Esophagus mucosa (tissue), 1 donor: ENCODE measurements around the gene ADAM12. TPM values are rescaled to one million over a fixed set of nuclear protein-coding genes. Genes with fewer than 3 reads are reported as not detected.
"Not testable (repeated sequence)": the region's sequence is repeated elsewhere in the genome, so short reads cannot be mapped to it uniquely, and the experiment has no call there.

ENCODE experiments used
- ATAC-seq: fragments of 200-7000 bp; cut with Tn5 transposase; one replicate; pipeline ENCODE4 v1.9.1; 2020
- total RNA-seq: library from RNA; stranded (reverse); gene quantifications from one replicate; pipeline ENCODE4 v1.2.4, GENCODE V29; 2023
- donor health status: DM: yes; HTN: yes; CAD: no.

ADAM12 gene
- total RNA-seq, 1 donor from 2014 or later: 0.64 TPM

DNA sequence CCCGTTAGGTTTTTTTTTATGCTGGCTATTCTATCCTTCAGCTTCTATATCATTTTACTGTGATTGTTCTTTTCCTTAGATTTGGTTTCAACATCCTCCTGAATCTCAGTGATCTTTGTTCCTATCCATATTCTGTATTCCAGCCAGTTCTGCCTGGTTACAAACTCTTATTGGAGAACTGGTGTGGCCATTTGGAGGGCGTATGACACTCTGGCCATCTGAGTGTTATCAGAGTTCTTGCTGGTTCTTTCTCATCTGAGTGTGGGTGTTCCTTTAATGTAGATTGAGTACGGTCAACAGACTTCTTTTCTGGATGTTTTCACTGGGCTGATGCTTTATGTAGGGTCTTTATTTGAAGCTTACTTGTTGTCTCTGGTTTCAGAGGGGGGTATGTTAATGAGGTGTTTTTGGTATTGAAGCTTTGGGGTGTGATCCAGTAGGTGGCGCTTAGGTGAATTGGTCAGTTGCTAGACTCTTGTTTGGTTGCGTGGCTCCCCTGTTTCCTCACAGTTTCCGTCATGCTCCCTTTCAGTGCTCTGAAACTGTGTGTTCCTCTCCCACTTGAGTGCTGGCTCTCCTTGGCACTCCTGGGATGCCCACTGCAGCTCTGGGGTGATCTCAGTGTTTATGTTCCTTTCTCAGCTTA, 411.2 kb downstream of the ADAM12 start:
- no peak for ATAC-seq

DNA sequence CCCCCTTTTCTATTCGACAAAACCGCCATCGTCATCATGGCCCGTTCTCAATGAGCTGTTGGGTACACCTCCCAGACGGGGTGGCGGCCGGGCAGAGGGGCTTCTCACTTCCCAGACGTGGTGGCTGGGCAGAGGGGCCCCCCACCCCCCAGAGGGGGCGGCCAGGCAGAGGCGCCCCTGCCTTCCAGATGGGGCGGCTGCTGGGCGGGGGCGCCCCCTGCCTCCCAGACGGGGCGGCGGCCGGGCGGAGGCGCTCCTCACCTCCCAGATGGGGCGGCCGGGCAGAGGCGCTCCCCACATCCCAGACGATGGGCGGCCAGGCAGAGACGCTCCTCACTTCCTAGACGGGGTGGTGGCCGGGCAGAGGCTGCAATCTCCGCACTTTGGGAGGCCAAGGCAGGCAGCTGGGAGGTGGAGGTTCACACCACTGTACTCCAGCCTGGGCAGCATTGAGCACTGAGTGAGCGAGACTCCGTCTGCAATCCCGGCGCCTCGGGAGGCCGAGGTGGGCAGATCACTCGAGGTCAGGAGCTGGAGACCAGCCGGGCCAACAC, 418.1 kb downstream of the ADAM12 start:
- ATAC-seq: not testable (repeated sequence)

DNA sequence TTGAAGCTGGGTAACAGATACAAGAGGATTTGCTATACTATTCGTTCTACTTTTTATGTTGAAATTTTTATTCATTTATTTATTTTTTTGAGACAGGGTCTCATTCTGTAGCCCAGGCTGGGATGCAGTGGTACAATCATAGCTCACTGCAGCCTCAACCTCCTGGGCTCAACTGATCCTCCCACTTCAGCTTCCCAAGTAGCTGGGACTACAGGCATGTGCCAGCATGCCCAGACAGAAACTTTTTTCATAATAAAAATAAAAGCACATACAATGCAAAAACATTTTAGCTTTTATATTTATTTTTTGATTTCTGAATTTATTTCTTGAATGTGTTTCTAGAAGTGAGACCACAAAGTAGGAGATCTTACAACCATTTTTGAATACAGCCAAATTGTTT, 420.7 kb downstream of the ADAM12 start:
- no peak for ATAC-seq

DNA sequence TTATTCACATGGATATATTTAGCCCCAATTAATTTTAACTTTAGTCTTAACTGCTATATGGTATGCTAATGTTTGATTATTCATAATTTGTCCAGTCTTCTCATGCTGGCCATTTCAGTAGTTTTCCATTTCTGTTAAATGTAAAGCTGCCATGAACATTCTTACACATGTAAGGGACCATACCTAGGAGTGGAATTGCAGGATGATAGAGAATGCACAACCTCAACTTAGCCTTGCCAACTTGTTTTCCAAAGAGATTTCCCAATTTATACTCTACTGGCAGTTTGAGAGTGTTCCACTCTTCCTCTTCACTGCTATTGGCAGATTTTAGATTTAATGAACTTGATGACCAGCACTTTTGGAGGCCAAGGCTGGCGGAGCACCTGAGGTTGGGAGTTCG, 423.7 kb downstream of the ADAM12 start:
- no peak for ATAC-seq
